K562 (cell line): ENCODE measurements around the gene MYO1D. TPM values are rescaled to one million over a fixed set of nuclear protein-coding genes. Genes with fewer than 3 reads are reported as not detected.

ENCODE experiments used
- ARID1B ChIP-seq: fragments of 450-650 bp; IDR thresholded peaks from 2 replicates; pipeline ENCODE4 v1.6.1; 2016; ENCODE audit warnings: antibody characterized with exemption, mild to moderate bottlenecking, inconsistent platforms
- CTBP1 ChIP-seq: fragments of 450-650 bp; IDR thresholded peaks from 2 replicates; pipeline ENCODE4 v1.6.1; 2016; ENCODE audit warnings: borderline replicate concordance
- KDM2B ChIP-seq: fragments of 250-450 bp; sonication (Bioruptor Pico); IDR thresholded peaks from 2 replicates; pipeline ENCODE4 v1.8.0; 2021; ENCODE audit warnings: mild to moderate bottlenecking, moderate library complexity
- LARP7 ChIP-seq: fragments of 450-650 bp; IDR thresholded peaks from 2 replicates; pipeline ENCODE4 v1.6.1; 2016
- MGA ChIP-seq: fragments of 450-650 bp; IDR thresholded peaks from 2 replicates; pipeline ENCODE4 v1.6.1; 2016; ENCODE audit warnings: mild to moderate bottlenecking, moderate library complexity
- NR0B1 ChIP-seq: fragments of 450-650 bp; IDR thresholded peaks from one replicate; pipeline ENCODE4 v1.6.1; 2018; ENCODE audit warnings: mild to moderate bottlenecking, moderate library complexity; ENCODE audit not compliant: partially characterized antibody
- PHB2 ChIP-seq: fragments of 450-650 bp; IDR thresholded peaks from 2 replicates; pipeline ENCODE4 v1.6.1; 2017; ENCODE audit warnings: low read depth
- SMARCA5 ChIP-seq: fragments of 450-650 bp; IDR thresholded peaks from 2 replicates; pipeline ENCODE4 v1.6.1; 2016
- ZNF175 ChIP-seq: fragments of 200-800 bp; sonication (Bioruptor generic); IDR thresholded peaks from 2 replicates; pipeline ENCODE4 v1.6.1; 2016; ENCODE audit warnings: low read depth, mild to moderate bottlenecking, missing genetic modification characterization, missing compliant biosample characterization
- polyA plus RNA-seq, 8 experiments: library from polyadenylated mRNA; depleted of rRNA in 4 of 8; stranded (reverse) in 5 of 8; unstranded in 3 of 8; fragments of >200 nt; fragmentation: Nextera tagmentation in 2 of 8; fragmentation: Illumina TruSeq in 1 of 8; extraction: Ambion mirVana in 2 of 8; extraction: Trizol in 1 of 8; gene quantifications; 2 replicates each; pipeline versions ENCODE4 v1.2.1 to v1.2.3, GENCODE V29; 2011 to 2014; ENCODE audit warnings: inconsistent platforms in 1 of 8, missing spikeins in 1 of 8
- total RNA-seq, 7 experiments: library from RNA; depleted of rRNA in 6 of 7; stranded (reverse); fragments of >200 nt in 6 of 7; fragmentation: Illumina TruSeq in 2 of 7; extraction: Trizol in 2 of 7; gene quantifications; 2 replicates each; pipeline versions ENCODE4 v1.2.1 to v1.2.3, GENCODE V29; 2011 to 2021; ENCODE audit warnings: low replicate concordance in 1 of 7
- TF ChIP-seq, protein P1 (sequence below): fragments of 450-650 bp; formaldehyde crosslinking; IDR thresholded peaks from 2 replicates; pipeline ENCODE4 v1.4.0; 2020; ENCODE audit warnings: mild to moderate bottlenecking, moderate library complexity
- TF ChIP-seq, protein P2 (sequence below): sonication (generic); formaldehyde crosslinking; IDR thresholded peaks from 2 replicates; pipeline ENCODE4 v1.8.0; 2023; ENCODE audit warnings: mild to moderate bottlenecking, missing genetic modification reagents

The MYO1D gene
- total and polyA plus RNA-seq, 9 of the 15 experiments (the other 6 are each of a cell fraction or from before 2014, with no cell fraction given) = 2.1 to 71.2 (median 45.4) TPM

GRCh38 chr17:32912218-32912897 lies 35.4 kb upstream of the MYO1D start (continued):
- TF ChIP-seq MGA = peak; percentile 78
- no peak for TF ChIP-seq LARP7
- TF ChIP-seq, protein P1, sequence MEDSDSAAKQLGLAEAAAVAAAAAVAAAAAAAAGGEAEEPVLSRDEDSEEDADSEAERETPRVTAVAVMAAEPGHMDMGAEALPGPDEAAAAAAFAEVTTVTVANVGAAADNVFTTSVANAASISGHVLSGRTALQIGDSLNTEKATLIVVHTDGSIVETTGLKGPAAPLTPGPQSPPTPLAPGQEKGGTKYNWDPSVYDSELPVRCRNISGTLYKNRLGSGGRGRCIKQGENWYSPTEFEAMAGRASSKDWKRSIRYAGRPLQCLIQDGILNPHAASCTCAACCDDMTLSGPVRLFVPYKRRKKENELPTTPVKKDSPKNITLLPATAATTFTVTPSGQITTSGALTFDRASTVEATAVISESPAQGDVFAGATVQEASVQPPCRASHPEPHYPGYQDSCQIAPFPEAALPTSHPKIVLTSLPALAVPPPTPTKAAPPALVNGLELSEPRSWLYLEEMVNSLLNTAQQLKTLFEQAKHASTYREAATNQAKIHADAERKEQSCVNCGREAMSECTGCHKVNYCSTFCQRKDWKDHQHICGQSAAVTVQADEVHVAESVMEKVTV (CRISPR knock-in tag) = no peak
- TF ChIP-seq NR0B1 = no peak
- peak; percentile 71 for TF ChIP-seq ZNF175 (CRISPR knock-in tag)
- TF ChIP-seq PHB2 = no peak
- TF ChIP-seq SMARCA5 = no peak
- TF ChIP-seq, protein P2, sequence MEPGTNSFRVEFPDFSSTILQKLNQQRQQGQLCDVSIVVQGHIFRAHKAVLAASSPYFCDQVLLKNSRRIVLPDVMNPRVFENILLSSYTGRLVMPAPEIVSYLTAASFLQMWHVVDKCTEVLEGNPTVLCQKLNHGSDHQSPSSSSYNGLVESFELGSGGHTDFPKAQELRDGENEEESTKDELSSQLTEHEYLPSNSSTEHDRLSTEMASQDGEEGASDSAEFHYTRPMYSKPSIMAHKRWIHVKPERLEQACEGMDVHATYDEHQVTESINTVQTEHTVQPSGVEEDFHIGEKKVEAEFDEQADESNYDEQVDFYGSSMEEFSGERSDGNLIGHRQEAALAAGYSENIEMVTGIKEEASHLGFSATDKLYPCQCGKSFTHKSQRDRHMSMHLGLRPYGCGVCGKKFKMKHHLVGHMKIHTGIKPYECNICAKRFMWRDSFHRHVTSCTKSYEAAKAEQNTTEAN (CRISPR knock-in tag) = no peak
- peak; percentile 23; the same call in 1 of the 2 replicates for TF ChIP-seq ARID1B
- peak; percentile 68 for TF ChIP-seq CTBP1
- no peak for TF ChIP-seq KDM2B (CRISPR knock-in tag)
